C4-2B (cell line): Measurements from ENCODE around the gene TLE7.

Experiments
- ZFX ChIP-seq: fragments of 450-650 bp; IDR thresholded peaks from 2 replicates; pipeline ENCODE4 v1.6.1; 2017
- TF ChIP-seq, protein P1 (sequence below): fragments of 450-650 bp; conservative IDR thresholded peaks from 2 replicates; pipeline ENCODE4 v1.5.1; 2017; ENCODE audit warnings: mild to moderate bottlenecking

DNA sequence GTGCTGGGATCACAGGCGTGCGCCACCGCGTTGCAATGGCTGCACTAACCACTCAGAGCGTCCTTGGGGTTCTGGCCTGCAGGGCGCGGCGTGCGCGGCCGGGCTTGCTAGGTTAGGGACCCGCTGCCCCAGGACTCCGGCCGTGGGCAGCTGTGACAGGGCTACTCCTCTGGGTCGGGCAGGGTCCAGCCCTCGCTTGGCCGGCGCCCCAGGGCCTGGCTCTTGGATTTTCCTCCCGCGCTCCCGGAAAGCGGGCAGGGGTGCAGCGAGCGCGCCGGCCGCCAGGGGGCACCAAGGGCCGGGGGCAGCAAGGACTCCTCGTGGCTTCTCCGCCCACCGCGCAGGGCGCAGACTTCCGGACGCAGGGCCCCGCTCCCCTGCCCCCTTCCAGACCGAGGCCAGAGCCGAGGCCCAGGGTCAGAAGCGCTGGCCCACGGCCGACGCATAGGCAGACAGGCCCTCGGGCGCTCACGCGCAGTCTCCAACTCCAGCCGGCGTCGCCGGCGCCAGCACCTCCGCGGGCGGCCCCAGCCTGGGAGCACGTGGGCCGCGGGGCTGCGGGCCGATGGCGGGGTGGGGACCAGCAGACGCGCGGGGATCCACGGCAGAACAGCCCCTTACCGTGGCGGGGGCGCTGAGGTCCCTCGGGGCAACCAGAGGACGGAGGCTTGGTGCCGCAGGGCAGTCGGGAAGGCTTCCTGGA, 355 bp downstream of the TLE7 start:
- TF ChIP-seq, protein P1, sequence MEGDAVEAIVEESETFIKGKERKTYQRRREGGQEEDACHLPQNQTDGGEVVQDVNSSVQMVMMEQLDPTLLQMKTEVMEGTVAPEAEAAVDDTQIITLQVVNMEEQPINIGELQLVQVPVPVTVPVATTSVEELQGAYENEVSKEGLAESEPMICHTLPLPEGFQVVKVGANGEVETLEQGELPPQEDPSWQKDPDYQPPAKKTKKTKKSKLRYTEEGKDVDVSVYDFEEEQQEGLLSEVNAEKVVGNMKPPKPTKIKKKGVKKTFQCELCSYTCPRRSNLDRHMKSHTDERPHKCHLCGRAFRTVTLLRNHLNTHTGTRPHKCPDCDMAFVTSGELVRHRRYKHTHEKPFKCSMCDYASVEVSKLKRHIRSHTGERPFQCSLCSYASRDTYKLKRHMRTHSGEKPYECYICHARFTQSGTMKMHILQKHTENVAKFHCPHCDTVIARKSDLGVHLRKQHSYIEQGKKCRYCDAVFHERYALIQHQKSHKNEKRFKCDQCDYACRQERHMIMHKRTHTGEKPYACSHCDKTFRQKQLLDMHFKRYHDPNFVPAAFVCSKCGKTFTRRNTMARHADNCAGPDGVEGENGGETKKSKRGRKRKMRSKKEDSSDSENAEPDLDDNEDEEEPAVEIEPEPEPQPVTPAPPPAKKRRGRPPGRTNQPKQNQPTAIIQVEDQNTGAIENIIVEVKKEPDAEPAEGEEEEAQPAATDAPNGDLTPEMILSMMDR, result no peak
- no peak for TF ChIP-seq ZFX
